HCT116 (cell line): ENCODE measurements around the gene PFKFB2.

ENCODE experiments used
- CEBPB ChIP-seq: IDR thresholded peaks from 2 replicates; pipeline ENCODE4 v1.6.1; 2012; ENCODE audit warnings: low read depth
- JUND ChIP-seq: IDR thresholded peaks from 2 replicates; pipeline ENCODE4 v1.6.1; 2012
- POLR2A ChIP-seq: IDR thresholded peaks from 2 replicates; pipeline ENCODE4 v1.7.0; 2011; ENCODE audit warnings: borderline replicate concordance; ENCODE audit not compliant: insufficient read depth, insufficient read length; ENCODE audit errors: extremely low read depth
- RAD21 ChIP-seq: IDR thresholded peaks from 2 replicates; pipeline ENCODE4 v1.6.1; 2012; ENCODE audit warnings: low read depth, mild to moderate bottlenecking
- SIN3A ChIP-seq: IDR thresholded peaks from 2 replicates; pipeline ENCODE4 v1.6.1; 2012; ENCODE audit warnings: low read depth
- SRF ChIP-seq: IDR thresholded peaks from 2 replicates; pipeline ENCODE4 v1.6.1; 2012; ENCODE audit warnings: low read depth
- TCF7L2 ChIP-seq: IDR thresholded peaks from 2 replicates; pipeline ENCODE4 v1.7.0; 2011; ENCODE audit warnings: borderline replicate concordance, inconsistent platforms; ENCODE audit not compliant: insufficient read depth, insufficient read length; ENCODE audit errors: extremely low read depth
- ZNF274 ChIP-seq: fragments of 200-500 bp; sonication (Bioruptor generic); IDR thresholded peaks from 2 replicates; pipeline ENCODE4 v1.6.1; 2014; ENCODE audit warnings: mild to moderate bottlenecking, low read depth, low read length, inconsistent platforms
- TF ChIP-seq, protein P1 (sequence below), 3 experiments: fragments of 200-600 bp in 1 of 3; sonication (generic) in 1 of 3; IDR thresholded peaks in 2 of 3; conservative IDR thresholded peaks in 1 of 3; 2 replicates each; pipeline ENCODE4 v1.5.1; 2012 to 2017; ENCODE audit warnings: low read depth in 2 of 3, low read length in 2 of 3, antibody characterized with exemption in 1 of 3, borderline replicate concordance in 1 of 3, control low read depth in 1 of 3, mild to moderate bottlenecking in 1 of 3, mixed read lengths in 1 of 3, mixed run types in 1 of 3, moderate library complexity in 1 of 3; ENCODE audit not compliant: insufficient read depth in 1 of 3
- TF ChIP-seq, protein P2 (sequence below): IDR thresholded peaks from 2 replicates; pipeline ENCODE4 v1.6.1; 2012

DNA sequence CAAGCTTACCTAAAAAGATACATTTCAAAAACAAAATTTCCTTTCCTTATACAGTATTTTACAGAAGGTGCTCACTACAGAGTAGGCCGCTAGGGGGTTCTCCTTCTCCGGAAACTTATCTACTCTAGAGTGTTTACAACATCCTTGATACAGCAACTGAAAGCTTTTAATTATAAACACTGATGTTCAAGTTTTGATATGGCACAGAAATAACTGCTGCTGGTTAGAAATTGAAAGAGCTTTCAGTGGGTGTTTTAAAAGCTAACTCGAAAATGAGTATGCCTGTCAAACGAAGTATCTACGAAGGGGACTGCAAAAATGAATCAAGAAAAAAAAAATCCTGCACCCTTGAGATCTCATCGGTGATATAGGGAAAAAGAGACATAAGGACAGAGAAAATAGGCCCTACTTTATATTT lies 3.1 kb upstream of the PFKFB2 start:
- TF ChIP-seq, protein P1, sequence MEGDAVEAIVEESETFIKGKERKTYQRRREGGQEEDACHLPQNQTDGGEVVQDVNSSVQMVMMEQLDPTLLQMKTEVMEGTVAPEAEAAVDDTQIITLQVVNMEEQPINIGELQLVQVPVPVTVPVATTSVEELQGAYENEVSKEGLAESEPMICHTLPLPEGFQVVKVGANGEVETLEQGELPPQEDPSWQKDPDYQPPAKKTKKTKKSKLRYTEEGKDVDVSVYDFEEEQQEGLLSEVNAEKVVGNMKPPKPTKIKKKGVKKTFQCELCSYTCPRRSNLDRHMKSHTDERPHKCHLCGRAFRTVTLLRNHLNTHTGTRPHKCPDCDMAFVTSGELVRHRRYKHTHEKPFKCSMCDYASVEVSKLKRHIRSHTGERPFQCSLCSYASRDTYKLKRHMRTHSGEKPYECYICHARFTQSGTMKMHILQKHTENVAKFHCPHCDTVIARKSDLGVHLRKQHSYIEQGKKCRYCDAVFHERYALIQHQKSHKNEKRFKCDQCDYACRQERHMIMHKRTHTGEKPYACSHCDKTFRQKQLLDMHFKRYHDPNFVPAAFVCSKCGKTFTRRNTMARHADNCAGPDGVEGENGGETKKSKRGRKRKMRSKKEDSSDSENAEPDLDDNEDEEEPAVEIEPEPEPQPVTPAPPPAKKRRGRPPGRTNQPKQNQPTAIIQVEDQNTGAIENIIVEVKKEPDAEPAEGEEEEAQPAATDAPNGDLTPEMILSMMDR (IDR thresholded peaks at IDR 0.05 in 2 of 3, conservative IDR thresholded peaks at IDR 0.05 in 1 of 3; ENCODE audit: borderline replicate concordance in 1 of 3, insufficient read depth in 1 of 3, low read depth in 2 of 3, low read length in 2 of 3): peak; percentile 71 to 86 (median 76)
- no peak for TF ChIP-seq TCF7L2
- TF ChIP-seq RAD21: peak; percentile 67
- TF ChIP-seq, protein P2, sequence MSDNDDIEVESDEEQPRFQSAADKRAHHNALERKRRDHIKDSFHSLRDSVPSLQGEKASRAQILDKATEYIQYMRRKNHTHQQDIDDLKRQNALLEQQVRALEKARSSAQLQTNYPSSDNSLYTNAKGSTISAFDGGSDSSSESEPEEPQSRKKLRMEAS: no peak
- TF ChIP-seq ZNF274: no peak
- TF ChIP-seq SIN3A: no peak
- no peak for TF ChIP-seq POLR2A
- no peak for TF ChIP-seq SRF
- peak; percentile 46; the same call in 1 of the 2 replicates for TF ChIP-seq CEBPB
- TF ChIP-seq JUND: no peak
